HG03095 (cell line): ENCODE measurements around the gene GTPBP3.
A peak's percentile ranks its signal among the peaks of the same experiment; 100 is the strongest.

Source experiments
- ATAC-seq: cut with Tn5 transposase; IDR thresholded peaks from one replicate; pipeline ENCODE4 v1.9.1; 2021; ENCODE audit warnings: moderate library complexity; ENCODE audit not compliant: unreplicated experiment

The GTPBP3 gene

GRCh38 chr19:17309198-17309964 is 28.0 kb upstream of the GTPBP3 start, which contains the start of gene DDA1:
TSS of gene DDA1 (plus strand) at chr19:17309563. CDS start at chr19:17309655, 92 bp downstream.
- peak; percentile 53 for ATAC-seq

DNA sequence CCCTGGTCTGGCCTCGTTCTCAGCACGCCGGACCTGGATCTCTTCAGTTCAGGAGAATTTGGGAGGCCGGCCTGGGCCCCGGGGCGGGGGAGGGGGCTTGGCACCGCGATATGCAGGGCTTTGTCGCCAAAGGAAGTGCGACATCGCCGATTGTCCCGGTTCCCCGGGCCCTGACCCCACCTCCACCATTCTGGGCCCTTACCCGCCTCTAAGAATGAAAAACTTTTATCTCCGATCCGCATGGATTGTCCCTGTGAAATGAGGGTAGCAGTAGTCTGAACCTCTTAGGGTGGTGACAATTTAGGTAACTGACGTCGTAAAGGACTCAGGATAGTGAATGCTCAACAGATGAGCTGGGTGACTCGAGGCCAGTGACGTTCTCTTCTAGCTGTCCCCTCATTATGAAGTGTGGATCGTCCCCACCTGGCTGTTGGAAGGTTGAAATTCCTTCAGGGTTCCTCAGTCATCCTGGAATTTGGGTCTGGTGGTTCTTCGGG is 27.3 kb upstream of the GTPBP3 start:
- no peak for ATAC-seq

DNA sequence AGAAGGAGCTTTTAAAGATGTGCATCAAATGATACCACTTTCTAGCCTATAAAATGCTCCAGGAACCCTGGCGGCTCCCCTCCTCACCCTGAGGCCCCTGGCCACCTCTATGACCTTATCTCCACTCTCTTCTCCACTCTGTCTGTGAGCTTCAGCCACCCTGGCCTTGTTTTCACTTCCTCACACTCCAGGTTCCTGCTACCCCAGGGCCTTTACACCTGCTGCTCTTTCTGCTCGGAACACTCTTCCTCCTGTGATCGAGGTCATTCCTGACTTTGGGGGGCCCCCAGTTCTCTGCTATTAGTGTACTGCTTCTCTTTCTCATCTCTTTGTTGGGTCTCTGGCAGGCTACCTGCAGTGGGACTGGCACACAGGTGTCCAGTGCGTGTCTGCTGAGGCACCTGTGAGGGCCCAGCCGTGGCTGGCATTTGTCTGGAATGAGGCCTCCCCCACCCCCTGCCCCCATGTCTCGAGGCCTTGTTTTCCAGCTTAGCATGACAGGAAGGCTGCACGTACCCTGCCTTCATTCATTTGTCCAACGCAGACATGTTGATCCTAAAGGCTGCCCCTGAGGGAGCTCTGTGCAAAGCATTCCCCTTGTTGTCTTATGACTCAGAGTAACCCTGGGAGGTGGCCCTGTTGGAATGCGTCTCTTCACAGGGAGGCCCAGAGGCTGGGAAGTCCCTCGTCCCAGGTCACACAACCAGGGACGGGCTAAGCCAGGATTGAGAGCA is 25.7 kb upstream of the GTPBP3 start:
- no peak for ATAC-seq

DNA sequence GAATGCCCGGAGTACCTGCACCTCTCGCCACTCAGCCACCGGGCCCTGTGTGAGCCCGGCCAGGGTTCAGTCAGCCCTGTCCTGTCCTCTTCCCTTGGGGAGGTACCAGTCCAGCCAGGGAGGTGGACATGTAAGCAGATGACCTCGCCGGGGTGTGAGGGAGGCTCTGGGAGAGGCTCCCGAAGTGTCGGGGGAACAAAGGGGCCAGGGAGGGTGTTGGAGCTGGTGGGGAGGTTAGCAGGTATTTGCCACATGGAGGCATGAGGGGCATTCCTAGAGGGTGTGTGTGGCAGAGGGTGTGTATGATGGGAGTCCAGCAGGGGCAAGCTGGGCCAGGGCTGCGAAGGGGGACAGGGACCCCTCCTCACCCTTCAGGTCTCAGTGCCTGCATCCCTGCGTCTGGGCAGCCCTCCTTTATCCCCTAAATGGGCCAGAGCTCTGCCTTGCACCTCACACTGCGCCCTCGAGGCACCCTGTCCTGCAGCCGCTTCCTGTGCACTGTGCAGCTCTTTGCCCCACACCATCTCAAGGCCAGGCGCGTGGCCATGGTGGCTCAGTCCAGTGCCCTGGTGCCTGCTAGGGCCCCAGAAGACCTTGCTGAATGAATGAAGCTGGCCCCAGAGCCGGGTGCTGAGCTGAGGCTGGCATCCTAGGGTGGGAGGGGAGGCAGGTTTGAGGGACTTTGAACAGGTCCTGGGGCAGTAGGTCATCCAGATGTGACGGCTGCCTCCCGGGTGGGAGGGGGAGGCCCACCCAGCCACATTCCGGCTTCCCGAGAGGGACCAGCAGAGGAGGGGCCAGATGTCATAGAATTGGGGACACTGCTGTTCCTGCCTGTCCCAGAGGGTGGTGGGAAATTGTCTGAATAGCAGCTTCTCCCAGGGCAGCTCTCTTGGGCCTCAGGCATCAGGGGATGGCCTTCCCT is 24.9 kb upstream of the GTPBP3 start:
- ATAC-seq = no peak

DNA sequence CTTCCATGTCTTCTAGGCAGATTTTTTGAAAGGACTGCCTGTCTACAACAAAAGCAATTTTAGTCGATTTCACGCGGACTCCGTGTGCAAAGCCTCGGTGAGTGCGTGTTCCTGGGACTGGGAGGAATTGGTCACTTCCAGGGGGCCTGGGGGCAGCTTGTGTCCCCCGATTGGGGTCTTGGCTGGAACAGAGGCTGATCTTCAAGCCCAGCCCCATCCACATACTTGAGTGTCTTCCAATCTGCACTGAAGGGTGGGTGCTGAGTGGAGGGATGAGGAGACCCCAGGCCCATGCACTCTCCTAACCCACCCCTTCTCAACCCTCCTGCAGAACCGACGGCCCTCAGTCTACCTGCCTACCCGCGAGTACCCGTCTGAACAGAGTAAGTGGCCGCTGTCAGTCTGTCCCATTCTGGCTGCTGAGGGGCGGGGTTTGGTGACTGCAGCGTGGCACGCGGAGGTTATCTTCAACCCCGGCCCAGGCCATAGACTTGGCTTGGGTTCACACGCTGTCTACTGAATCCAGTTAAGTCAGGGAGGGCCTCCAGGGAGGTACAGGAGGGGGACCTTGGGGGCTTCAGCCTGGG is 23.3 kb upstream of the GTPBP3 start:
- no peak for ATAC-seq

- ATAC-seq = no peak
Observed at GRCh38 chr19:17318966-17319365, 18.4 kb upstream of the GTPBP3 start.

GRCh38 chr19:17319473-17320238 is 17.7 kb upstream of the GTPBP3 start:
- no peak for ATAC-seq

DNA sequence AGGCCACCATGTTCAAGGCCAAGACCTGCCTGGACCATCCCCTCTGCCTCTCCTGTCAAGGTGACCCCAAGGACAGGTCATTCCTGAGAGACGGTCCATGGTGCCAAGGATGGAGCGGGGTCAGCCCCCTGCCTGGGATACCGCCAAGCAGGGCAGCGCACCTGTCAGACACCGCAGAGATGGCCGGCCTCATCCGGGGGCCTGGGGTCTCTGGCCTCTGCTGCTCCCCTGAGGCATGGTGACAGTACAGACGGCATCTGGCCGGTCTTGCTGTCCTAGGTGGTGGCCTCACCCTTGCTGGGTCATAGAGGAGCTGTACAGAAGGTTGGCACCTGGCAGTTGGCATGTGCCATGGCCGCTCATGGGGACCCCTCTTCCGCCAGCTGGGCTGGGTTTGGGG is 16.9 kb upstream of the GTPBP3 start:
- ATAC-seq = no peak

DNA sequence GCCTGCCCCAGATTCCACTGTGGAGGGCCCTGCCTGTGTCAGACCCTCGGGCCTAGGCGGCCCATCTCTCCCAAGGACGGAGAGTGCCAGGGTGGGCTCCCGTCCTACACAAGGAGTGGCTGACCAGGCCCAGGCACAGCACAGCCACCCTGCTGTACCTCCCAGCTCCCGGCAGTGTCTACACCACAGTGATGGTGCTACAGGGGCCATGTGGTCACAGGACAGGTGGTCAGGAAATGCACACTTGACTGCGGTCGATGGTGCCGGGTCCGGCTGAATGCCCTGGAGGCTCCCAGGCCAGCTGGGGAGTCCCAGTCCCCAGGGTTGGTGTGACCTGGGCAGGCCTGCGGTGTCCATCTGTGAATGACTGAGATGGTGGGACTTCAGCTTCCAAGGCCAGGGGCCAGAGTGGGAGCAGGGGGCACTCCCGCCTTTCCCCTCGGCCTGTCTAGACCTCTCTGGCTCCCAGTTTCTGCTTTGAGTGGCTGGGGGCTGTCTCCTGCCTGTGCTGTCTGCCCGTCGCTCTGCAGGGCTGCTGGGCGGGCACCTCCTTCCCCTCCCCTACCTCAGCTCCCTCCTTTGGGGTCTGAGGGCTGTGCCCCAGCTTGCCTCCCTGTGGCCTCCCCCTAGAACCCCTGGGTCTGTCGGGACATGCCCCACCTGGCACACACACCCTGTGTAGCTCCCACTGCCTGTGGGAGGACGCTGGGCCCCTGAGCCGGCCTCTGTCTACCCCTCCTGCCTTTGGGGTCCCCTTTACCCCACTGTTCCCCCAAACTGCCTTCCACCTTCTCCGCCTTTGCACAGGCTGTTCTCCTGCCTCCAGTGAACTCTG is 15.5 kb upstream of the GTPBP3 start:
- ATAC-seq = no peak

- ATAC-seq = no peak
Observed at GRCh38 chr19:17322854-17323253, 14.5 kb upstream of the GTPBP3 start.

- ATAC-seq = no peak
Observed at GRCh38 chr19:17323300-17323963, 13.9 kb upstream of the GTPBP3 start.

DNA sequence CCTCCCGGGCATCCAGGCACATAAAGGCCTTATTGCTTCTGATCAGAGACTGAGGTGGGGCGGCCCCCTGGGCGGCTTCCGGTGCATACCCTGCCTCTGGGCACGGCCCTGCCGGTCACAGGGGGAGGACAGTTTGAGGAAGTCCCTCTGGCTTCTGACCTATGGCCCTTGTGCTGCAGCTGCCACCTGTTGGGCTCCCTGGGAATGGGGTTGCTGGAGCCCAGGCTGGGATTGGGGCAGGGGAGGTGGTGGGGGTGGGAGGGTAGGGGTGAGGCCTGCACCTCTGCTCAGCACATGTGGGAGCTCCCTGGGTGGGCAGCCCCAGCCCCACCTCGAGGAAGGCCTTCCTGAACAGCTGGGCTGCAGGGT is 13.4 kb upstream of the GTPBP3 start:
- no peak for ATAC-seq

- no peak for ATAC-seq
Observed at GRCh38 chr19:17324357-17325114, 12.8 kb upstream of the GTPBP3 start.

- ATAC-seq = no peak
Observed at GRCh38 chr19:17325133-17325532, 12.2 kb upstream of the GTPBP3 start.

GRCh38 chr19:17325881-17326594 is 11.3 kb upstream of the GTPBP3 start:
- ATAC-seq = no peak

DNA sequence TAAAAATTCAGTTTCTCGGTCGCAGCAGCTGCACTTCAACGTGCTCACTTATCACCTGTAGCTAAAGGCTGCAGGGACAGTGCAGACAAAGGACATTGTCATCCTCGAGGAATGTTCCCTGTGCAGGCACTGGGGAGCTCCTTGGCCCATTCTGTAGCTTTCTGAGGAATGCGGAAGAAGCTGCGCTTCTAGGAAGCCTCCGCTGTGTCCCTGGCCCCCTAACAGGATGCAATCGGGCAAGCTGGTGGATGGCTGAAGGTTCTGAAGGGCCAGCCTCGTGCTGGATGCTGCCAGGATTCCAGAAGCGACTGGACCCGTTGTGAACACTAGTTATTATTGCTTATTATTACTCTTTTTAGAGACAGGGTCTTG is 10.8 kb upstream of the GTPBP3 start:
- no peak for ATAC-seq

DNA sequence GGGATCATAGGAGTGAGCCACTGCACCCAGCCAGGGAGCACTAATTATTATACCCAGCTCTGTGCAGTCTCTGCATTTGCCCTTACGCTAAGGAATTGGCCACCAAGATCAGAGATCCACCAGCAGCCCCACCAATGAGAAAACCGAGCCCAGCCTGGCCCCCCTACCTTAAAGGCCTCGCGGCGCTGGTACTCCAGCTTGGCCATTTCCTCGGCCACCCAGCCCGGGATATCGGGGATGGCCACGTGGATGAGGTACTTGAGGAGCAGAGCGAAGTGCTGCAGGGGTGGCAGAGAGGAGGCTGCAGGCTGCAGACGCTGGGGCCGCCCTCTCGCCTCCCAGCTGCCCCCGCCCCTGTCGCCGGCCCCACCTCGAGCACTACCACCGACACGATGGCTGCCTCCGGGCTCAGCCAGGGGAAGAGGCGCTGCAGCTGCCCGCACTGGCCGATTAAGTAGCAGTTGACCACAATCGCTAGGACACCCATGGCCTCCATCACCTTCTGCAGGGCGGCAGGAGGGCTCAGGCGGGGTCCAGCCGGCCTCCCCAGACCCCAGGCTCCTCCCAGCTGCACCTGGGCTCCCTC is 10.2 kb upstream of the GTPBP3 start:
- no peak for ATAC-seq
